DND-41 (cell line): ENCODE data around the gene SNX25.

ENCODE experiments used
- ATAC-seq: fragments of 200-7000 bp; cut with Tn5 transposase; 3 replicates; pipeline ENCODE4 v1.9.1; 2021; ENCODE audit warnings: low read depth; ENCODE audit not compliant: insufficient read depth
- DNase-seq: peaks from one replicate; pipeline ENCODE4 v3.0.0-alpha.2; 2020
- H2AFZ ChIP-seq: 2 replicates; pipeline ENCODE4 v1.6.0; 2012; ENCODE audit warnings: low read depth, low read length
- H3K27ac ChIP-seq: 2 replicates; pipeline ENCODE4 v1.5.1; 2012; ENCODE audit warnings: low read length, inconsistent platforms
- H3K27me3 ChIP-seq: fragments of 200-600 bp; sonication (generic); 2 replicates; pipeline ENCODE4 v1.6.0; 2012; ENCODE audit warnings: low read length, mild to moderate bottlenecking, inconsistent platforms; ENCODE audit not compliant: insufficient read depth, poor library complexity
- H3K36me3 ChIP-seq: 2 replicates; pipeline ENCODE4 v1.5.1; 2012; ENCODE audit warnings: low read length, inconsistent platforms; ENCODE audit not compliant: insufficient read depth
- H3K4me1 ChIP-seq: 2 replicates; pipeline ENCODE4 v1.5.1; 2012; ENCODE audit warnings: mild to moderate bottlenecking, low read length; ENCODE audit not compliant: insufficient read depth
- H3K4me2 ChIP-seq: 2 replicates; pipeline ENCODE4 v1.6.0; 2012; ENCODE audit warnings: mild to moderate bottlenecking, moderate library complexity, low read length, inconsistent platforms; ENCODE audit not compliant: insufficient read depth
- H3K4me3 ChIP-seq, 2 experiments: fragments of 200-600 bp in 1 of 2; shearing (Covaris generic) in 1 of 2; 2 replicates each; pipeline ENCODE4 v1.5.1; 2012 to 2016; ENCODE audit warnings: inconsistent platforms in 2 of 2, low read length in 2 of 2, mild to moderate bottlenecking in 2 of 2, low read depth in 1 of 2, moderate library complexity in 1 of 2
- H3K79me2 ChIP-seq: 2 replicates; pipeline ENCODE4 v1.6.0; 2012; ENCODE audit warnings: low read length, inconsistent platforms; ENCODE audit not compliant: insufficient read depth
- H3K9ac ChIP-seq: 2 replicates; pipeline ENCODE4 v1.6.0; 2012; ENCODE audit warnings: low read depth, mild to moderate bottlenecking, inconsistent platforms, low read length, moderate library complexity
- H3K9me3 ChIP-seq: 2 replicates; pipeline ENCODE4 v1.5.1; 2012; ENCODE audit warnings: low read length, moderate library complexity, mild to moderate bottlenecking, inconsistent platforms; ENCODE audit not compliant: insufficient read depth, severe bottlenecking
- H4K20me1 ChIP-seq: 2 replicates; pipeline ENCODE4 v1.6.0; 2012; ENCODE audit warnings: low read length; ENCODE audit not compliant: insufficient read depth
- CTCF ChIP-seq: IDR thresholded peaks from 2 replicates; pipeline ENCODE4 v1.5.1; 2012; ENCODE audit warnings: borderline replicate concordance, low read length, moderate library complexity, mild to moderate bottlenecking; ENCODE audit not compliant: poor library complexity, severe bottlenecking; ENCODE audit errors: extremely low read depth
- EZH2 ChIP-seq: IDR thresholded peaks from 3 replicates; pipeline ENCODE4 v1.6.1; 2012; ENCODE audit warnings: borderline replicate concordance, low read depth, mild to moderate bottlenecking, moderate library complexity, low read length, inconsistent platforms; ENCODE audit not compliant: severe bottlenecking

SNX25 gene

DNA sequence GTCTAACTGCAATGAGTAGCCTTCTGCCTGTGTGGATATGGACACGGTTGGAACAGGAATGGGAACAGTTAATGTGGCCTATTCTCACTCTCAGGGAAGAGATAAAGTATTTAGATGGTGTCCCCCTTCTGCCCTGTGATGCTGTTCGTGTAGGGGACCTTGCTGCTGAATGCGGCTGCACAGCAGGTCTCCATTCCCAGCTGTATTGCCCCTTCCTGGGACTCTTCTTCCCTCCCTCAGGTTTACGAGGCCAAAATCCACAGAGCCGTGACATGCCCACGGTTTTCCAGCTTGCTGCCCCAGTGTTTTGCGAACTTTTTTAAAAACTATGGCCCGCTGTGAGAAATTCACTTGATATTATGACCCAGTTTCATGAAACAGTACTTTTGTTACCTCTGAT lies 50.3 kb downstream of the SNX25 start:
- Histone ChIP-seq H3K27me3 (peaks cover 5% of the 10 kb centered on the region), H4K20me1 (no peaks in the 10 kb centered on the region), H3K27ac (no peak overlapping the region), H3K4me1 (peaks cover 17% of the 10 kb centered on the region; the same call in 1 of the 2 replicates), H3K36me3 (no peaks in the 10 kb centered on the region), H3K79me2 (no peaks in the 10 kb centered on the region), H3K9me3 (no peaks in the 10 kb centered on the region), H3K4me2 (no peak overlapping the region), H3K9ac (no peak overlapping the region), H3K4me3 (no peak overlapping the region), H2AFZ (no peak overlapping the region)
- ATAC-seq (no peak), DNase-seq (no peak)
- TF ChIP-seq CTCF: no peak

GRCh38 chr4:185261946-185262345 lies 52.5 kb downstream of the SNX25 start:
- Histone ChIP-seq H3K4me1 (peaks cover 26% of the 10 kb centered on the region), H3K36me3 (no peaks in the 10 kb centered on the region), H3K79me2 (no peaks in the 10 kb centered on the region), H3K9me3 (no peaks in the 10 kb centered on the region), H3K4me3 (no peak overlapping the region), H3K27me3 (peaks cover 5% of the 10 kb centered on the region), H3K4me2 (no peak overlapping the region), H2AFZ (no peak overlapping the region), H3K27ac (no peak overlapping the region), H4K20me1 (no peaks in the 10 kb centered on the region), H3K9ac (no peak overlapping the region)
- ATAC-seq (no peak), DNase-seq (no peak)
- TF ChIP-seq EZH2: no peak
- TF ChIP-seq CTCF: no peak

DNA sequence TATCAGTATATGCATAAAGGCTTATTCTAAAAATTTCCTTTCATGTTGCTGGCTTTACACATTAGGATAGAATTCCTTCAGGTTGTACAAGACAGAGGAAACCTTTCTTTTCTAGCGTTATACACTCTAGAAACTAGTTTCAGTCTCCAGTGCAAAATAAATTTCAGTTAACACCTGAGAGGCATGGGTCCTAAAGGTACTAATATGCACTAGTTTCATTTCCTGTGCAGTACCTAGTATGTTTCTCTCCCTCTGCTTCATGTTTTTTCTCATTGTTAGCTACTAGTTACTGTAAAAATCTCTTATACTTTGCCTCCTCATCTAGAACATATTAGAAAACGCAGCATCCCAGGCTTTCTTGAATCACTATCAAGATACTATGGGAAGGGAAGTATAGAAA lies 54.0 kb downstream of the SNX25 start:
- no peak for DNase-seq
- H3K4me2 ChIP-seq: no peak overlapping the region
- H3K4me1 ChIP-seq: peaks cover 21% of the 10 kb centered on the region
- no peaks in the 10 kb centered on the region for H4K20me1 ChIP-seq
- H3K9ac ChIP-seq: no peak overlapping the region
- no peaks in the 10 kb centered on the region for H3K36me3 ChIP-seq
- H3K4me3 ChIP-seq: no peak overlapping the region
- ATAC-seq: no peak
- H3K27ac ChIP-seq: no peak overlapping the region
- H2AFZ ChIP-seq: no peak overlapping the region
- H3K27me3 ChIP-seq: peaks cover 5% of the 10 kb centered on the region
- no peaks in the 10 kb centered on the region for H3K79me2 ChIP-seq
- TF ChIP-seq CTCF (no peak), EZH2 (no peak)
- no peaks in the 10 kb centered on the region for H3K9me3 ChIP-seq

- H3K27me3 ChIP-seq: peaks cover 5% of the 10 kb centered on the region
- H3K79me2 ChIP-seq: no peaks in the 10 kb centered on the region
- peaks cover 9% of the 10 kb centered on the region; the same call in 1 of the 2 replicates for H3K4me1 ChIP-seq
- TF ChIP-seq EZH2: no peak
- TF ChIP-seq CTCF: no peak
- no peaks in the 10 kb centered on the region for H3K9me3 ChIP-seq
- H2AFZ ChIP-seq: no peak overlapping the region
- no peak overlapping the region for H3K9ac ChIP-seq
- H3K4me3 ChIP-seq: no peak overlapping the region
- no peaks in the 10 kb centered on the region for H4K20me1 ChIP-seq
- H3K27ac ChIP-seq: no peak overlapping the region
- no peaks in the 10 kb centered on the region for H3K36me3 ChIP-seq
- DNase-seq (no peak), ATAC-seq (peak; percentile 91)
- H3K4me2 ChIP-seq: no peak overlapping the region
Observed at GRCh38 chr4:185265942-185266341, 56.5 kb downstream of the SNX25 start.
